ENCODE measurements around the gene ITPA.

GRCh38 chr20:3243718-3244358, 34.5 kb downstream of the ITPA start:
- TF ChIP-seq CTCF (IDR thresholded peaks at IDR 0.05), result no peak
- no peak for TF ChIP-seq ZFX (IDR thresholded peaks at IDR 0.05; ENCODE audit: borderline replicate concordance)
